Stimulated activated CD4-positive, alpha-beta T cell treated with anti-CD3 and anti-CD28 coated beads, TNF-alpha, amount 100 ng/mL, for 24 hours (primary cell): ENCODE data around the gene WNK2.

Experiments
- DNase-seq, 3 experiments: peaks; one replicate each; pipeline ENCODE4 v3.0.0-alpha.2; 2020; ENCODE audit warnings: low read depth in 3 of 3

WNK2 gene

DNA sequence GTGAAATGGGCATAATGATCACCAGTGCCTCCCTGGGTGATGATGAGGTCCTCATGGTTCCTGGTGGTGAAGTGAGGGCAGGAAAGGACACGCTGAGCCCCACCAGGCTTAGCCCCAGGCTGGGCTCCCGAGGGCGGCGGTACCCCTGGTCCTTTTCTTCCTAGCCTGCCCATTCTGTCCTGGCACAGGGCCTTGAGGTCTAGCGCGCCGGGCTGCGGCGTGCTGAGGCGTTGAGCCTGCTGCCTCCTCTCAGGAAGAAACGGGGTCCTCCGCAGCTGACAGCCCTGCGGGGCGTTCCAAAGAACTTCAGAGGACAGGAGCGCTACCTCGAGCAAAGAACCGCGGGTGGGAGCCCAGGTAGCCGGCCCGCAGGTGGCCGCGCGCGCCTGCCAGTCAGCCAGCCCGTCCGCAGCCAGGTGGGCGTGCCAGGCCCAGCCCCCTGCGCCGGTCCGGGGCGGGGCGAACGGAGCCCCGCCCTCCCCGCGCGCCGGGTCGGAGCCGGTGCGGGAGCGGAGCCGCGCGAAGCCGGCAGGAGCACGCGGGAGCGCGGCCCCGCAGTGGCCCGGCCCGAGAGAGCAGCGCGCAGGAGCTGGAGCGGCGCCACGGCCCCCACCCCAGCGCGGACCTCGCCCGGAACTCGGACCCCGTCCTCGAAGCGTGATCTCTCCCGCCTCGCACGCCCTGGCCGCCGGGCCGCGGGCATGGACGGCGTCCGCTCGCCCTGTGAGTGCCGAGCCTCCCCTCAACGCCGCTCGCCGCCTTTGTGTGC lies at the start of gene WNK2:
WNK2 (plus strand) TSS at position 477 of the 769 bp plus-strand sequence. CDS start 791 bp downstream, outside the sequence.
- DNase-seq = peak in 1 of 3 experiments; percentile 28

- no peak for DNase-seq
Observed at GRCh38 chr9:93134740-93135444, 49.0 kb upstream of the WNK2 start.

- DNase-seq = no peak
Observed at GRCh38 chr9:93136011-93136440, 47.9 kb upstream of the WNK2 start.

GRCh38 chr9:93137362-93137761 lies 46.6 kb upstream of the WNK2 start:
- no peak for DNase-seq

GRCh38 chr9:93138171-93138764 lies 45.7 kb upstream of the WNK2 start:
- DNase-seq = no peak

DNA sequence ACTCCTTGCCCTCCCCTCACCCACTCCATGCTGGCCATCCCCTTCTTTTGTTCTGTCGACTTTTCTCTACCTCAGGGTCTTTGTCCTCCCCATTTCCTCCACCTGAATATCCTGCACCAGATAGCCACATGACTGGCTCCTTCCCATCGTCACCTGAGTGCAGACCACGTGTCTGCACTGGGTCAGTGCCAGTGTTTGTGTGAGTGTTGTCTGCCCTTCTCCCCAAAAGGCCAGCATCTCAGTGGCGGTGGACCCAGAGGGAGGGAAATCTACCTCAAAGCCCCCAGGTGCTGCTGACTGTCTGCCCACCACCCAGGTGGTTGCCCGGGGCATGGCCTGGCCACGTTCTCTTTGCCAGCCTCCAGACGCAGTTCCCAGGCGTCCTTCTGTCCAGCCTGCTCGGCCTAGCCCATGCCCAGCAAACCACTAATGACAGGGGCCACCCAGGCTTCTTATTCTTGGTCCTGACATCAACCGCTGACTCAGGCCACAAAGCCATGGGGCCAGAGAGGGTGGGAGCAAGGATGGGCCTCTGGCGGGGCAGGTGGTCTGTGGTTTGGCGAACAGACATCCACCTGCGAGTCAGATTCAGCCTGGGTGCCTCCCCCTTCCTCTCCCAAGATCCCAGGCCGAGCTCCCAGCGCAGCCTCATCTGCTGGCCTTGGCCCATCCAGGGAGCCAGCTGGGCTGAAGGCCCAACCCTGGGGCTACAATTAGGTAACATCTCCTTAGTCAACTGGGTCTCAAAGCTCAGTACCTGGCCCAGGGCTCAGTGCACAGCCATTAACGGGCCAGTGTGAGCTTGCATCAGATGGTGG lies 44.4 kb upstream of the WNK2 start:
- no peak for DNase-seq

DNA sequence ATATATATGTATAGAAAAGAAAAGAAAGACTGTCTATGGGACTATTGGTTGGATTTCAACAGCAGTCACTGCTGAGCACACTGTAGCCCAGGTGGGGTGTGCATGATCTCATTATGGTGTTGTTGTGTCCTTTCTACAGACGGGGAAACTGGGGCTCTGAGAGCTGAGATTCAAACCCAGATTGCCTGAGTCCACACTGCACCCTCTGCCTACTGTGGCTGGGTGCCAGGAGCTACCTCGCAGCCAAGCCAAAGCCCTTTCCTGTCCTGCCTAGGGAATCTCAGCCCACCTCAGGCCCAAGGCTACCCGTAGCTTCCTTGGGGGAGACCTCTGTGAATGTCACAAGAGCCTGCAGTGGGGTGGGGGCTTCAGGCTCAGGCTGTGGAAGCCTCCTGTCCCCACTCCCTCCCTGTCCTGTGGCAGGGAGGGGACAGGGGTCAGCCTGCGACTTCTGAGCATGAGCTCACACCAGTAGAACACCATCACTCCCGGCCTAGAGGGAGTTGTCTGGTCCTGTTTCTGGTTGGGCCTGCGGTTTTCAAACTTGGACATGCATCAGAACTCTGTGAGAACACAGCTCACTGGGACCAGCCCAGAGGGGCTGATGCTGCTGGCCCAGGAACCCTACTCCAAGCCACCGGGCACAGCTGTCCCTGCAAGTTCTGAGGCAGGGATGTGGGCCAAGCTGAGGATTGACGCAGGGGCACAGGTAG lies 42.0 kb upstream of the WNK2 start:
- DNase-seq = no peak

GRCh38 chr9:93143830-93144530 lies 40.0 kb upstream of the WNK2 start:
- DNase-seq = no peak

DNA sequence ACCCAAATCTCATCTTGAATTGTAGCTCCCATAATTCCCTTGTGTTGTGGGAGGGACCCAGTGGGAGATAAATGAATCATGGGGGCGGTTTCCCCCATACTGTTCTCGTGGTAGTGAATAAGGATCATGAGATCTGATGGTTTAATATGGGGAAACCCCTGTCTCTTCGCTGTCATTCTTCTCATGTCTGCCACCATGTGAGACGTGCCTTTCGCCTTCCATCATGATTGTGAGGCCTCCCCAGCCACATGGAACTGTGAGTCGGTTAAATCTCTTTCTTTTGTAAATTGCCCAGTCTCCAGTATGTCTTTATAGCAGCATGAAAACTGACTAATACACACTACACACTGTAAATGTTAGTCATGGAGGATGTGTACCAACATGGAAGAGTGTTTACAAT lies 37.2 kb upstream of the WNK2 start:
- DNase-seq = peak; percentile 19 to 57 (median 21)

GRCh38 chr9:93147632-93148031 lies 36.3 kb upstream of the WNK2 start:
- DNase-seq = no peak

DNA sequence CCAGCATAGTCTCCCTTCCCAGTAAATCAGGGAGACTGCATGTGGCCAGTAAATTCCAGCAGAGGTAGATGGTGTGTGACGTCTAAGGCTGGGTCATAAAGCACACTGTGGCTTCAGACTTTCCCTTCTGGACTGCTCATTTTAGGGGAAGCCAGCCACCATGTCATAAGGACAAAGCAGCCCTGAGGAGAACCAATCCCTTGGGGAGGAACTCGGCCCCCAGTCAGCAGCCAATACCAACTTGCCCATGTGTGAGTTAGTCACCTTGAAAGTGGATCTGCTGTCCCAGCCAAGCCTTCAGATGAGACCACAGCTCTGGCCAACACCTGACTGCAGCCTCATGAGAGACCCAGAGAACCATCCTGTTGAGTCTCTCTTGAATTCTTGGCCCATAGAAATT lies 35.2 kb upstream of the WNK2 start:
- no peak for DNase-seq

GRCh38 chr9:93149361-93149760 lies 34.6 kb upstream of the WNK2 start:
- no peak for DNase-seq

GRCh38 chr9:93151097-93151784 lies 32.7 kb upstream of the WNK2 start:
- DNase-seq = no peak

DNA sequence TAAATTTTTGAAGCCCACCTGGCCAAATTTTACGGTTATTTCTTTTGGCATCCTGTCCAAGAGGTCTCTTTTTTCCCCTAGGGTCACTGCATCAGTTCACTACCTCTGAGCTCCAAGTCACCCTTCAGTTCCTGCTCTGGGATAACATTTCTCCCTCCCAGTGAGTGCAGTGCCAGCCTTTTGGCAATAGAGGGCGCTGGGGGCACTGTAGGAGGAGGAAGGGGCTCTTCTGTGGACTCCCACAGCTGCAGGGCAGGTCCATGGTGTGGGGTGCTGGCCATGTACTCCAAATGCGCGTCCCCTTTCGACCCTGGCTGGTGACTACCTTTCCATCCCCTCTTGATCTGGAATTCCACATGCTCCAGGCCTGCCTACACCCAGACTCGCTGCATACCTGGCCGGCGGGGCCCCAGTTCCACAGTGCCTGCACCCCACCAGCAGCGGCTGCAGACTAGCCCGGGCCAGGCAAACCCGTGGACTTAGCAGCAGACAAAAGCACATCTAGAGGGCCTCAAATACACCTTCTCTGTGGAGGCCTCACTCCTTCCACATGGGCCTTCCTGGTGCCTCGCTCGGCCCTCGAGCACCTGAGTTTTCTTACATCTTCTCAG lies 29.5 kb upstream of the WNK2 start:
- peak in 1 of 3 experiments; percentile 47 for DNase-seq

- no peak for DNase-seq
Observed at GRCh38 chr9:93155716-93156474, 28.0 kb upstream of the WNK2 start.

DNA sequence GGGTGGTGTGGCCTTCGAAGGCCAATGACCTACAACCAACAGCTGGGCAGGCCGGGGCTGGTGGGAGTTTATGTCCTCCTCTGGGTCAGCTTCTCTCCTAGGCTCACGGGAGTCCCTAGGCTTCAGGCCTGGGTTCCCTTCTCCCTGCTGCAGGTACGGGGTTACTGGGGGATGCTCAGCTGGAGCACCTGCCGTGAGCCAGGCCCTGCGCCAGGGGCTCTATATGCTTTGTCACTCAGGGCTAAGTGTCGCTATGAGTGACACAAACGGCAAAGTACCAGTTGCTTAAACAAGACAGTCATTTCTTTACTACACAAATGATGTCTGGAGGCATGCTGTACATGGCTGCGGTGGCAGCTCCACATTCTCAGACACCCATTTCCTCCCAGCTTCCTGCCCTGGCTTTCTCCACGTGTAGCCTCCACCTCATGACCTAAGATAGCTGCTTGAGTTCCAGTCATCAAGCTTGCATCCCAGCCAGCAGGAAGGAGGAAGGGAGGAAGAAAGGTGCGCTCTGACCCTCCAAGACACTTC lies 27.4 kb upstream of the WNK2 start:
- peak in 1 of 3 experiments; percentile 43 for DNase-seq

GRCh38 chr9:93159601-93160471 lies 24.1 kb upstream of the WNK2 start:
- peak; percentile 43 to 73 (median 52) for DNase-seq
